ENCODE results near the gene ZBTB20. TPM values are rescaled to one million over a fixed set of nuclear protein-coding genes. Genes with fewer than 3 reads are reported as not detected.

ZBTB20 gene
- total and polyA plus RNA-seq, 10 of the 15 experiments (the other 5 are each of a cell fraction or from before 2014, with no cell fraction given): 0.20 to 5.5 (median 2.2) TPM

- TF ChIP-seq ATF7 (IDR thresholded peaks at IDR 0.05; ENCODE audit: low read depth) (no peak), CEBPB (IDR thresholded peaks at IDR 0.05; ENCODE audit: borderline replicate concordance in 1 of 2, low read depth in 2 of 2, low read length in 2 of 2) (no peak), ESRRA (IDR thresholded peaks at IDR 0.05; ENCODE audit: low read length) (no peak)
- TF ChIP-seq, protein P1, sequence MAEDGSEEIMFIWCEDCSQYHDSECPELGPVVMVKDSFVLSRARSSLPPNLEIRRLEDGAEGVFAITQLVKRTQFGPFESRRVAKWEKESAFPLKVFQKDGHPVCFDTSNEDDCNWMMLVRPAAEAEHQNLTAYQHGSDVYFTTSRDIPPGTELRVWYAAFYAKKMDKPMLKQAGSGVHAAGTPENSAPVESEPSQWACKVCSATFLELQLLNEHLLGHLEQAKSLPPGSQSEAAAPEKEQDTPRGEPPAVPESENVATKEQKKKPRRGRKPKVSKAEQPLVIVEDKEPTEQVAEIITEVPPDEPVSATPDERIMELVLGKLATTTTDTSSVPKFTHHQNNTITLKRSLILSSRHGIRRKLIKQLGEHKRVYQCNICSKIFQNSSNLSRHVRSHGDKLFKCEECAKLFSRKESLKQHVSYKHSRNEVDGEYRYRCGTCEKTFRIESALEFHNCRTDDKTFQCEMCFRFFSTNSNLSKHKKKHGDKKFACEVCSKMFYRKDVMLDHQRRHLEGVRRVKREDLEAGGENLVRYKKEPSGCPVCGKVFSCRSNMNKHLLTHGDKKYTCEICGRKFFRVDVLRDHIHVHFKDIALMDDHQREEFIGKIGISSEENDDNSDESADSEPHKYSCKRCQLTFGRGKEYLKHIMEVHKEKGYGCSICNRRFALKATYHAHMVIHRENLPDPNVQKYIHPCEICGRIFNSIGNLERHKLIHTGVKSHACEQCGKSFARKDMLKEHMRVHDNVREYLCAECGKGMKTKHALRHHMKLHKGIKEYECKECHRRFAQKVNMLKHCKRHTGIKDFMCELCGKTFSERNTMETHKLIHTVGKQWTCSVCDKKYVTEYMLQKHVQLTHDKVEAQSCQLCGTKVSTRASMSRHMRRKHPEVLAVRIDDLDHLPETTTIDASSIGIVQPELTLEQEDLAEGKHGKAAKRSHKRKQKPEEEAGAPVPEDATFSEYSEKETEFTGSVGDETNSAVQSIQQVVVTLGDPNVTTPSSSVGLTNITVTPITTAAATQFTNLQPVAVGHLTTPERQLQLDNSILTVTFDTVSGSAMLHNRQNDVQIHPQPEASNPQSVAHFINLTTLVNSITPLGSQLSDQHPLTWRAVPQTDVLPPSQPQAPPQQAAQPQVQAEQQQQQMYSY (CRISPR knock-in tag; IDR thresholded peaks at IDR 0.05): no peak
- TF ChIP-seq, protein P2, sequence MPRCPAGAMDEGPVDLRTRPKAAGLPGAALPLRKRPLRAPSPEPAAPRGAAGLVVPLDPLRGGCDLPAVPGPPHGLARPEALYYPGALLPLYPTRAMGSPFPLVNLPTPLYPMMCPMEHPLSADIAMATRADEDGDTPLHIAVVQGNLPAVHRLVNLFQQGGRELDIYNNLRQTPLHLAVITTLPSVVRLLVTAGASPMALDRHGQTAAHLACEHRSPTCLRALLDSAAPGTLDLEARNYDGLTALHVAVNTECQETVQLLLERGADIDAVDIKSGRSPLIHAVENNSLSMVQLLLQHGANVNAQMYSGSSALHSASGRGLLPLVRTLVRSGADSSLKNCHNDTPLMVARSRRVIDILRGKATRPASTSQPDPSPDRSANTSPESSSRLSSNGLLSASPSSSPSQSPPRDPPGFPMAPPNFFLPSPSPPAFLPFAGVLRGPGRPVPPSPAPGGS (IDR thresholded peaks at IDR 0.05; ENCODE audit: borderline replicate concordance, insufficient read depth, low read depth, low read length, poor library complexity, severe bottlenecking): no peak
Observed at GRCh38 chr3:114823061-114823460, 324.0 kb downstream of the ZBTB20 start (continued).

GRCh38 chr3:114816052-114816451 is 331.0 kb downstream of the ZBTB20 start:
- H3K4me1 ChIP-seq (ENCODE audit: control insufficient read depth, insufficient read depth, low read length): no peaks in the 10 kb centered on the region
- no peaks in the 10 kb centered on the region for H4K20me1 ChIP-seq (ENCODE audit: control insufficient read depth, insufficient read depth)
- ChIA-PET RAD21 (ENCODE audit: unreplicated experiment) (interaction anchor here (1.3 kb wide), 1 partner anchor 9 kb away, joined by 3 read pairs; no protein-coding TSS in a partner anchor), CTCF (no interaction called here), SMC1A (ENCODE audit: uncharacterized antibody, unreplicated experiment) (interaction anchor here (0.7 to 2.6 kb wide), 5 partner anchors 11 to 531 kb away, joined by 3 to 10 read pairs (median 3); no protein-coding TSS in a partner anchor), POLR2A (no interaction called here)
- FAIRE-seq (no peak), ATAC-seq (no peak), DNase-seq (ENCODE audit: low read depth, low spot score) (no peak)
- H3K36me3 ChIP-seq (ENCODE audit: control insufficient read depth in 2 of 2, insufficient read depth in 2 of 2, low read length in 1 of 2): no peaks in the 10 kb centered on the region
- no peak overlapping the region for H2AFZ ChIP-seq (ENCODE audit: control insufficient read depth, low read depth, low read length)
- no peak overlapping the region for H3K9ac ChIP-seq (ENCODE audit: control insufficient read depth, insufficient read depth, low read length)
- in situ Hi-C loops (cut with MboI): no loop called here
- no peak overlapping the region for H3K27ac ChIP-seq (ENCODE audit: control insufficient read depth, insufficient read depth)
- H3K27me3 ChIP-seq (replicated peaks in 1 of 2; ENCODE audit: control insufficient read depth in 2 of 2, insufficient read depth in 2 of 2, low read length in 1 of 2): no peaks in the 10 kb centered on the region
- H3K9me3 ChIP-seq (replicated peaks; ENCODE audit: control insufficient read depth, insufficient read depth, low read length): no peaks in the 10 kb centered on the region; the same call in 2 of the 3 replicates
- 0% methylated on average over 2 of the region's 2 CpGs for WGBS (ENCODE audit: insufficient coverage, insufficient replicate concordance, low lambda C conversion rate, missing lambda C conversion rate)
- H3K79me2 ChIP-seq (ENCODE audit: control insufficient read depth, insufficient read depth, low read length): no peaks in the 10 kb centered on the region
- BruUV-seq (replicated peaks): no TSS peak
- intact Hi-C loops (cut with micrococcal nuclease; ENCODE audit: unreplicated experiment): loop anchor here (10.0 kb wide), 1 partner anchor 291 kb away; no protein-coding TSS in a partner anchor
- no peak overlapping the region for H3K4me2 ChIP-seq (ENCODE audit: control insufficient read depth, insufficient read depth)
- H3K4me3 ChIP-seq: no peak overlapping the region
- TF ChIP-seq, protein P3, sequence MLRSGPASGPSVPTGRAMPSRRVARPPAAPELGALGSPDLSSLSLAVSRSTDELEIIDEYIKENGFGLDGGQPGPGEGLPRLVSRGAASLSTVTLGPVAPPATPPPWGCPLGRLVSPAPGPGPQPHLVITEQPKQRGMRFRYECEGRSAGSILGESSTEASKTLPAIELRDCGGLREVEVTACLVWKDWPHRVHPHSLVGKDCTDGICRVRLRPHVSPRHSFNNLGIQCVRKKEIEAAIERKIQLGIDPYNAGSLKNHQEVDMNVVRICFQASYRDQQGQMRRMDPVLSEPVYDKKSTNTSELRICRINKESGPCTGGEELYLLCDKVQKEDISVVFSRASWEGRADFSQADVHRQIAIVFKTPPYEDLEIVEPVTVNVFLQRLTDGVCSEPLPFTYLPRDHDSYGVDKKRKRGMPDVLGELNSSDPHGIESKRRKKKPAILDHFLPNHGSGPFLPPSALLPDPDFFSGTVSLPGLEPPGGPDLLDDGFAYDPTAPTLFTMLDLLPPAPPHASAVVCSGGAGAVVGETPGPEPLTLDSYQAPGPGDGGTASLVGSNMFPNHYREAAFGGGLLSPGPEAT (IDR thresholded peaks at IDR 0.05; ENCODE audit: low read depth): no peak
- TF ChIP-seq, protein P4, sequence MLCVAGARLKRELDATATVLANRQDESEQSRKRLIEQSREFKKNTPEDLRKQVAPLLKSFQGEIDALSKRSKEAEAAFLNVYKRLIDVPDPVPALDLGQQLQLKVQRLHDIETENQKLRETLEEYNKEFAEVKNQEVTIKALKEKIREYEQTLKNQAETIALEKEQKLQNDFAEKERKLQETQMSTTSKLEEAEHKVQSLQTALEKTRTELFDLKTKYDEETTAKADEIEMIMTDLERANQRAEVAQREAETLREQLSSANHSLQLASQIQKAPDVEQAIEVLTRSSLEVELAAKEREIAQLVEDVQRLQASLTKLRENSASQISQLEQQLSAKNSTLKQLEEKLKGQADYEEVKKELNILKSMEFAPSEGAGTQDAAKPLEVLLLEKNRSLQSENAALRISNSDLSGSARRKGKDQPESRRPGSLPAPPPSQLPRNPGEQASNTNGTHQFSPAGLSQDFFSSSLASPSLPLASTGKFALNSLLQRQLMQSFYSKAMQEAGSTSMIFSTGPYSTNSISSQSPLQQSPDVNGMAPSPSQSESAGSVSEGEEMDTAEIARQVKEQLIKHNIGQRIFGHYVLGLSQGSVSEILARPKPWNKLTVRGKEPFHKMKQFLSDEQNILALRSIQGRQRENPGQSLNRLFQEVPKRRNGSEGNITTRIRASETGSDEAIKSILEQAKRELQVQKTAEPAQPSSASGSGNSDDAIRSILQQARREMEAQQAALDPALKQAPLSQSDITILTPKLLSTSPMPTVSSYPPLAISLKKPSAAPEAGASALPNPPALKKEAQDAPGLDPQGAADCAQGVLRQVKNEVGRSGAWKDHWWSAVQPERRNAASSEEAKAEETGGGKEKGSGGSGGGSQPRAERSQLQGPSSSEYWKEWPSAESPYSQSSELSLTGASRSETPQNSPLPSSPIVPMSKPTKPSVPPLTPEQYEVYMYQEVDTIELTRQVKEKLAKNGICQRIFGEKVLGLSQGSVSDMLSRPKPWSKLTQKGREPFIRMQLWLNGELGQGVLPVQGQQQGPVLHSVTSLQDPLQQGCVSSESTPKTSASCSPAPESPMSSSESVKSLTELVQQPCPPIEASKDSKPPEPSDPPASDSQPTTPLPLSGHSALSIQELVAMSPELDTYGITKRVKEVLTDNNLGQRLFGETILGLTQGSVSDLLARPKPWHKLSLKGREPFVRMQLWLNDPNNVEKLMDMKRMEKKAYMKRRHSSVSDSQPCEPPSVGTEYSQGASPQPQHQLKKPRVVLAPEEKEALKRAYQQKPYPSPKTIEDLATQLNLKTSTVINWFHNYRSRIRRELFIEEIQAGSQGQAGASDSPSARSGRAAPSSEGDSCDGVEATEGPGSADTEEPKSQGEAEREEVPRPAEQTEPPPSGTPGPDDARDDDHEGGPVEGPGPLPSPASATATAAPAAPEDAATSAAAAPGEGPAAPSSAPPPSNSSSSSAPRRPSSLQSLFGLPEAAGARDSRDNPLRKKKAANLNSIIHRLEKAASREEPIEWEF (IDR thresholded peaks at IDR 0.05; ENCODE audit: insufficient replicate concordance, low read depth, low read length): no peak
- TF ChIP-seq PML (IDR thresholded peaks at IDR 0.05; ENCODE audit: low read length) (no peak), ZZZ3 (IDR thresholded peaks at IDR 0.05; ENCODE audit: control insufficient read depth, insufficient read length, low read depth) (no peak)
